H9 (cell line): ENCODE data around the gene PTGFRN. TPM values are rescaled to one million over a fixed set of nuclear protein-coding genes. Genes with fewer than 3 reads are reported as not detected.

Experiments
- DNase-seq: peaks from one replicate; pipeline ENCODE4 v3.0.0-alpha.2; 2017
- H2AFZ ChIP-seq: one replicate; pipeline ENCODE4 v1.6.1; 2013; ENCODE audit warnings: mild to moderate bottlenecking, low read length, control low read depth, moderate library complexity
- H2AK5ac ChIP-seq: 2 replicates; pipeline ENCODE4 v1.6.1; 2013; ENCODE audit warnings: low read length, control low read depth, mixed read lengths; ENCODE audit not compliant: insufficient read length
- H2BK120ac ChIP-seq: one replicate; pipeline ENCODE4 v1.6.1; 2013; ENCODE audit warnings: low read depth, mild to moderate bottlenecking, low read length, control low read depth, inconsistent platforms; ENCODE audit not compliant: poor library complexity, severe bottlenecking
- H2BK12ac ChIP-seq: 2 replicates; pipeline ENCODE4 v1.6.1; 2013; ENCODE audit warnings: low read length, control low read depth, mixed read lengths, low read depth; ENCODE audit not compliant: insufficient read length
- H2BK15ac ChIP-seq: 2 replicates; pipeline ENCODE4 v1.6.1; 2013; ENCODE audit warnings: low read depth, low read length, control low read depth
- H2BK20ac ChIP-seq: one replicate; pipeline ENCODE4 v1.6.1; 2013; ENCODE audit warnings: low read depth, mild to moderate bottlenecking, low read length, control low read depth, inconsistent platforms; ENCODE audit not compliant: poor library complexity, severe bottlenecking
- H2BK5ac ChIP-seq: 2 replicates; pipeline ENCODE4 v1.6.1; 2013; ENCODE audit warnings: low read length, control low read depth, mixed read lengths; ENCODE audit not compliant: insufficient read length
- H3K14ac ChIP-seq: 2 replicates; pipeline ENCODE4 v1.6.1; 2013; ENCODE audit warnings: low read length, control low read depth; ENCODE audit not compliant: insufficient read depth
- H3K18ac ChIP-seq: 2 replicates; pipeline ENCODE4 v1.6.1; 2013; ENCODE audit warnings: low read depth, mild to moderate bottlenecking, mixed read lengths, low read length, control low read depth; ENCODE audit not compliant: insufficient read length
- H3K23ac ChIP-seq: 2 replicates; pipeline ENCODE4 v1.6.1; 2013; ENCODE audit warnings: low read length, control low read depth, mixed read lengths, low read depth; ENCODE audit not compliant: insufficient read length
- H3K23me2 ChIP-seq: 2 replicates; pipeline ENCODE4 v1.6.1; 2013; ENCODE audit warnings: low read depth, mild to moderate bottlenecking, mixed read lengths, low read length, control low read depth; ENCODE audit not compliant: insufficient read length, poor library complexity, severe bottlenecking
- H3K27ac ChIP-seq: 2 replicates; pipeline ENCODE4 v1.5.1; 2013; ENCODE audit warnings: low read length, control low read depth, mixed read lengths, low read depth; ENCODE audit not compliant: insufficient read length
- H3K27me3 ChIP-seq: 2 replicates; pipeline ENCODE4 v1.6.1; 2013; ENCODE audit warnings: low read length, control low read depth, inconsistent platforms; ENCODE audit not compliant: insufficient read depth
- H3K4ac ChIP-seq: 2 replicates; pipeline ENCODE4 v1.6.1; 2013; ENCODE audit warnings: low read depth, mild to moderate bottlenecking, control low read depth, inconsistent platforms, low read length, moderate library complexity
- H3K4me1 ChIP-seq: 2 replicates; pipeline ENCODE4 v1.6.1; 2013; ENCODE audit warnings: low read length, control low read depth, inconsistent platforms; ENCODE audit not compliant: insufficient read depth
- H3K4me2 ChIP-seq: 2 replicates; pipeline ENCODE4 v1.6.1; 2013; ENCODE audit warnings: low read length, control low read depth, mixed read lengths; ENCODE audit not compliant: insufficient read length, insufficient read depth
- H3K56ac ChIP-seq: 2 replicates; pipeline ENCODE4 v1.6.1; 2013; ENCODE audit warnings: low read depth, mild to moderate bottlenecking, mixed read lengths, low read length, control low read depth; ENCODE audit not compliant: insufficient read length
- H3K79me1 ChIP-seq: 2 replicates; pipeline ENCODE4 v1.6.1; 2013; ENCODE audit warnings: low read depth, mild to moderate bottlenecking, moderate library complexity, low read length, control low read depth, inconsistent platforms; ENCODE audit not compliant: insufficient read depth, poor library complexity, severe bottlenecking
- H3K79me2 ChIP-seq: 2 replicates; pipeline ENCODE4 v1.6.1; 2013; ENCODE audit warnings: low read length, control low read depth, inconsistent platforms; ENCODE audit not compliant: insufficient read depth
- H3K9ac ChIP-seq: 2 replicates; pipeline ENCODE4 v1.6.1; 2013; ENCODE audit warnings: low read length, control low read depth, mixed read lengths; ENCODE audit not compliant: insufficient read length; ENCODE audit errors: extremely low read depth
- H3K9me3 ChIP-seq: one replicate; pipeline ENCODE4 v1.6.1; 2013; ENCODE audit warnings: low read depth, low read length, inconsistent platforms; ENCODE audit not compliant: control insufficient read depth
- H3T11ph ChIP-seq: one replicate; pipeline ENCODE4 v1.6.1; 2013; ENCODE audit warnings: mild to moderate bottlenecking, low read length, control low read depth, inconsistent platforms
- H4K20me1 ChIP-seq: one replicate; pipeline ENCODE4 v1.6.1; 2013; ENCODE audit not compliant: control insufficient read depth, insufficient read length, insufficient read depth
- H4K5ac ChIP-seq: 2 replicates; pipeline ENCODE4 v1.6.1; 2013; ENCODE audit warnings: low read depth, mild to moderate bottlenecking, mixed read lengths, low read length, control low read depth; ENCODE audit not compliant: insufficient read length
- H4K8ac ChIP-seq: replicated peaks from 2 replicates; pipeline ENCODE4 v1.6.1; 2013; ENCODE audit warnings: low read length, control low read depth, mixed read lengths, low read depth; ENCODE audit not compliant: insufficient read length
- H4K91ac ChIP-seq: 2 replicates; pipeline ENCODE4 v1.6.1; 2013; ENCODE audit warnings: low read depth, mild to moderate bottlenecking, moderate library complexity, mixed read lengths, low read length, control low read depth; ENCODE audit not compliant: insufficient read length
- H3K27ac Mint-ChIP-seq, 3 experiments: 2 replicates in 2 of 3; 3 replicates in 1 of 3; pipeline ENCODE4 v1.8.0; 2020 to 2021; ENCODE audit warnings: mixed read lengths in 3 of 3, mild to moderate bottlenecking in 1 of 3, moderate library complexity in 1 of 3
- H3K27me3 Mint-ChIP-seq: 2 replicates; pipeline ENCODE4 v1.8.0; 2021; ENCODE audit warnings: low read depth, mild to moderate bottlenecking, moderate library complexity, mixed read lengths
- H3K36me3 Mint-ChIP-seq, 3 experiments: 2 replicates in 2 of 3; 3 replicates in 1 of 3; pipeline ENCODE4 v1.8.0; 2020 to 2021; ENCODE audit warnings: low read depth in 3 of 3, mixed read lengths in 3 of 3; ENCODE audit not compliant: insufficient read depth in 1 of 3
- H3K4me1 Mint-ChIP-seq, 2 experiments: 2 replicates each; pipeline ENCODE4 v1.8.0; 2020; ENCODE audit warnings: mixed read lengths in 2 of 2
- H3K4me3 Mint-ChIP-seq, 2 experiments: 2 replicates in 1 of 2; 3 replicates in 1 of 2; pipeline ENCODE4 v1.8.0; 2020 to 2021; ENCODE audit warnings: mild to moderate bottlenecking in 2 of 2, mixed read lengths in 2 of 2, moderate library complexity in 1 of 2
- H3K9me3 Mint-ChIP-seq, 2 experiments: 2 replicates in 1 of 2; 3 replicates in 1 of 2; pipeline ENCODE4 v1.8.0; 2020; ENCODE audit warnings: mild to moderate bottlenecking in 2 of 2, mixed read lengths in 2 of 2, moderate library complexity in 1 of 2
- WGBS: extraction: QIAGEN DNeasy Blood & Tissue Kit; methylation state at CpG from one replicate; pipeline ENCODE4 v1.1.7; 2013; ENCODE audit warnings: missing lambda C conversion rate, low lambda C conversion rate, mixed read lengths; ENCODE audit not compliant: insufficient read length; ENCODE audit errors: extremely low coverage; 5-methylcytosine and 5-hydroxymethylcytosine counted together
- total RNA-seq: library from RNA; stranded (reverse); gene quantifications from 2 replicates; pipeline ENCODE4 v1.2.1, GENCODE V29; 2021
- TF ChIP-seq, protein P1 (sequence below): fragments of 200-600 bp; sonication (generic); conservative IDR thresholded peaks from 3 replicates; pipeline ENCODE4 v1.8.0; 2021; ENCODE audit warnings: antibody characterized with exemption, mild to moderate bottlenecking

PTGFRN gene
- total RNA-seq, 1 experiment from 2014 or later, result 26.3 TPM

DNA sequence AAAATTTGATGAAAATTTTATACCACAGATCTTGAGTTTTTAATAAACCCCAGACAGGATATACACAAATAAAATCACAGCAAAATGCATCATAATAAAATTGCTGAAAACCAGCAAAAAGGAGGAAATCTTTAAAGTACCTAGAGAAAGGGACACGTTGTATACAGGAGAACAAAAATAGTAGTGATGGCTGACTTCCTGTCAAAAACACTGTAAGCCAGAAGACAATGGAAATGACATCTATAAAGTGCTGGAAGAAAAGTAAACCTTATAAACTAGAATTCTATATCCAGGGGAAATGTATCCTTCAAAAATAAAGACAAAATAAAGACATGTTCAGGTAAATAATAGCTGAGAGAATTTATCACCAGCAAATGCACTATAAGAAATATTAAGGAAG lies 14.6 kb upstream of the PTGFRN start:
- H3K56ac ChIP-seq, result no peak overlapping the region
- H3K79me1 ChIP-seq, result no peaks in the 10 kb centered on the region
- H2BK15ac ChIP-seq, result no peak overlapping the region
- H4K20me1 ChIP-seq, result no peaks in the 10 kb centered on the region
- H3K23ac ChIP-seq, result no peak overlapping the region
- H2BK120ac ChIP-seq, result no peak overlapping the region
- Mint-ChIP-seq H3K27ac (no peak overlapping the region), H3K9me3 (peaks cover 21 to 30% of the 10 kb centered on the region in 2 experiments), H3K4me1 (peaks cover 10 to 11% of the 10 kb centered on the region in 2 experiments), H3K36me3 (peaks cover 3 to 17% (median 6%) of the 10 kb centered on the region in 3 experiments; a peak in 6 of 7 replicates), H3K4me3 (no peak overlapping the region), H3K27me3 (no peaks in the 10 kb centered on the region; the same call in 1 of the 2 replicates)
- H2AFZ ChIP-seq, result no peak overlapping the region
- H3K4ac ChIP-seq, result no peak overlapping the region
- H3K23me2 ChIP-seq, result no peaks in the 10 kb centered on the region
- no peak overlapping the region for H3K9ac ChIP-seq
- H3K27me3 ChIP-seq, result no peaks in the 10 kb centered on the region
- WGBS, result no CpG with 5 or more reads among the region's 1 CpG
- TF ChIP-seq, protein P1, sequence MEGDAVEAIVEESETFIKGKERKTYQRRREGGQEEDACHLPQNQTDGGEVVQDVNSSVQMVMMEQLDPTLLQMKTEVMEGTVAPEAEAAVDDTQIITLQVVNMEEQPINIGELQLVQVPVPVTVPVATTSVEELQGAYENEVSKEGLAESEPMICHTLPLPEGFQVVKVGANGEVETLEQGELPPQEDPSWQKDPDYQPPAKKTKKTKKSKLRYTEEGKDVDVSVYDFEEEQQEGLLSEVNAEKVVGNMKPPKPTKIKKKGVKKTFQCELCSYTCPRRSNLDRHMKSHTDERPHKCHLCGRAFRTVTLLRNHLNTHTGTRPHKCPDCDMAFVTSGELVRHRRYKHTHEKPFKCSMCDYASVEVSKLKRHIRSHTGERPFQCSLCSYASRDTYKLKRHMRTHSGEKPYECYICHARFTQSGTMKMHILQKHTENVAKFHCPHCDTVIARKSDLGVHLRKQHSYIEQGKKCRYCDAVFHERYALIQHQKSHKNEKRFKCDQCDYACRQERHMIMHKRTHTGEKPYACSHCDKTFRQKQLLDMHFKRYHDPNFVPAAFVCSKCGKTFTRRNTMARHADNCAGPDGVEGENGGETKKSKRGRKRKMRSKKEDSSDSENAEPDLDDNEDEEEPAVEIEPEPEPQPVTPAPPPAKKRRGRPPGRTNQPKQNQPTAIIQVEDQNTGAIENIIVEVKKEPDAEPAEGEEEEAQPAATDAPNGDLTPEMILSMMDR, result no peak
- no peaks in the 10 kb centered on the region for H3K9me3 ChIP-seq
- H3K14ac ChIP-seq, result no peak overlapping the region
- H3T11ph ChIP-seq, result no peak overlapping the region
- no peak for DNase-seq
- no peaks in the 10 kb centered on the region for H3K4me1 ChIP-seq
- H3K18ac ChIP-seq, result no peak overlapping the region
- no peak overlapping the region for H2BK20ac ChIP-seq
- no peak overlapping the region for H2BK5ac ChIP-seq
- H4K91ac ChIP-seq, result no peak overlapping the region
- no peak overlapping the region for H2BK12ac ChIP-seq
- H3K79me2 ChIP-seq, result no peaks in the 10 kb centered on the region
- no peak overlapping the region for H2AK5ac ChIP-seq
- no peak overlapping the region for H4K8ac ChIP-seq
- H3K4me2 ChIP-seq, result no peak overlapping the region
- H4K5ac ChIP-seq, result no peak overlapping the region
- no peak overlapping the region for H3K27ac ChIP-seq
